ENCODE data around the gene DEAF1.

GRCh38 chr11:665704-666281, 29.2 kb downstream of the DEAF1 start:
- TF ChIP-seq POLR2AphosphoS5 (IDR thresholded peaks at IDR 0.05; ENCODE audit: low read depth, low read length) (no peak), CTCF (IDR thresholded peaks at IDR 0.05 in 2 of 3, conservative IDR thresholded peaks at IDR 0.05 in 1 of 3; ENCODE audit: borderline replicate concordance in 1 of 3, insufficient read depth in 1 of 3, low read depth in 2 of 3, low read length in 2 of 3) (no peak), ELF1 (IDR thresholded peaks at IDR 0.05; ENCODE audit: borderline replicate concordance, low read depth) (no peak), MAX (IDR thresholded peaks at IDR 0.05) (no peak), EZH2 (IDR thresholded peaks at IDR 0.05) (no peak), YY1 (IDR thresholded peaks at IDR 0.05; ENCODE audit: extremely low read depth, insufficient replicate concordance, low read depth, low read length) (no peak)

Measured in HCT116 (cell line).